ENCODE data around the gene PRSS57.
"Not testable (repeated sequence)": the region's sequence is repeated elsewhere in the genome, so short reads cannot be mapped to it uniquely, and the experiment has no call there.

Gene PRSS57

GRCh38 chr19:731000-731399 is 35.7 kb upstream of the PRSS57 start (continued):
- no peak for TF ChIP-seq ZSCAN4 (tag by site-specific recombination; IDR thresholded peaks at IDR 0.05)
- no peak for TF ChIP-seq ZNF76 (tag by site-specific recombination; IDR thresholded peaks at IDR 0.05; ENCODE audit: borderline replicate concordance, low read depth)
- TF ChIP-seq ZNF560 (tag by site-specific recombination; IDR thresholded peaks at IDR 0.05; ENCODE audit: borderline replicate concordance): no peak
- no peak for TF ChIP-seq TRIM28 (IDR thresholded peaks at IDR 0.05; ENCODE audit: borderline replicate concordance, low read length)

DNA sequence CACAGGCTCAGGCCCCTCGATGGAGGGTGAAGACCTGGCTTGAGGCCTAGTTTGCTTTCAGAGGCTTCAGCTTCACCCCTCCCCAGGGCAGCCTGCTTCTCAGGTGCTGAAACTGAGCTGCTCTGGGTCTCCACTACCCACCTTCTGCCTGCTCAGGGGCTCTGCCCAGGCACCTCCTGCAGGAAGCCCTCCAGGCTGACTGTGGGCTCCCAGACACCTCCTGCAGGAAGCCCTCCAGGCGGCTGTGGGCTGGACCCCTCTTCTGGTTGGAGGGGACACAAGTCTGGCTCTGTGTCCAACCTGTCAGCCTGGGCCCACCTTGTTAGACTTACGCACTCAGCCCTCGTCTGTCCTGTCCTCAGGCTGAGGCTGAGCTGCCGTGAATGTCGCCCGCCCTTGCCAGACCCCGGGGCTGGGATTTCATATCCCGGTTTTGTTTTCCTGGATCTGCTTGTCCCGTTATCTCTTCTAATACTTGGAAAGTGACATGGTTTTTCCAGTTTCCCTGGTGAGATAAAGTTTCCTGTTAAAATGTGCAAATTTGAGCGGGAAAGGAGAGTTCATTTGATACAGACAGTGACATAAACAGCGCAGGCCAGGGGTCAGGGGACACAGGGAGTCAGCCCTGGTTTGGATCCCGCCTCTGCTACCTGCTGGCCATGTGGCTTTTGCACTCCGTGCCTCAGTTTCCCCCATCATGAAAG is 34.9 kb upstream of the PRSS57 start:
- ChIA-PET CTCF (interaction anchor here (0.6 to 0.9 kb wide), 2 partner anchors 51 to 66 kb away, joined by 3 read pairs; no protein-coding TSS in a partner anchor), POLR2A (interaction anchor here (0.7 kb wide), 1 partner anchor 50 kb away, joined by 6 read pairs; no protein-coding TSS in a partner anchor)
- Histone ChIP-seq H3K36me3 (ENCODE audit: control insufficient read depth in 2 of 2, insufficient read depth in 1 of 2, low read length in 2 of 2) (peaks cover 0 to 37% of the 10 kb centered on the region in 2 experiments; a peak in 2 of 3 replicates), H3K9me3 (ENCODE audit: control insufficient read depth, insufficient read depth, low read depth, low read length) (no peaks in the 10 kb centered on the region), H3K4me1 (ENCODE audit: control insufficient read depth, insufficient read depth, low read length) (no peaks in the 10 kb centered on the region), H3K4me3 (ENCODE audit: low read depth, low read length) (no peak overlapping the region), H3K27ac (ENCODE audit: extremely low read depth, low read depth, low read length) (no peak overlapping the region)
- TF ChIP-seq ZFP69B (tag by site-specific recombination; IDR thresholded peaks at IDR 0.05) (0 out of 2 replicates have a peak, but pooled peaks have one; percentile 26), ZNF692 (tag by site-specific recombination; IDR thresholded peaks at IDR 0.05) (peak; percentile 58), ZNF624 (tag by site-specific recombination; IDR thresholded peaks at IDR 0.05) (no peak)

- H3K4me1 ChIP-seq (ENCODE audit: control insufficient read depth, insufficient read depth, low read length); H3K27ac ChIP-seq (ENCODE audit: extremely low read depth, low read depth, low read length); H3K9me3 ChIP-seq (ENCODE audit: control insufficient read depth, insufficient read depth, low read depth, low read length); CTCF ChIA-PET; H3K4me3 ChIP-seq (ENCODE audit: low read depth, low read length): not testable (repeated sequence)
- H3K36me3 ChIP-seq (ENCODE audit: control insufficient read depth in 2 of 2, insufficient read depth in 1 of 2, low read length in 2 of 2): peaks cover 0 to 35% of the 10 kb centered on the region in 2 experiments; a peak in 2 of 3 replicates
- POLR2A ChIA-PET: interaction anchor here (0.7 kb wide), 1 partner anchor 49 kb away, joined by 6 read pairs; no protein-coding TSS in a partner anchor
These were observed 34.3 kb upstream of the PRSS57 start for GRCh38 chr19:729564-729963.

- TF ChIP-seq WT1 (tag by site-specific recombination; IDR thresholded peaks at IDR 0.05) (no peak), ZNF664 (tag by site-specific recombination; IDR thresholded peaks at IDR 0.05) (no peak), SP2 (tag by site-specific recombination; IDR thresholded peaks at IDR 0.05) (0 out of 2 replicates have a peak, but pooled peaks have one; percentile 5), GFI1B (tag by site-specific recombination; IDR thresholded peaks at IDR 0.05) (no peak), ZNF48 (tag by site-specific recombination; IDR thresholded peaks at IDR 0.05) (no peak), ZFP37 (tag by site-specific recombination; IDR thresholded peaks at IDR 0.05) (no peak), ZBTB10 (tag by site-specific recombination; IDR thresholded peaks at IDR 0.05) (no peak)
- ChIA-PET POLR2A (interaction anchor here (1.1 kb wide), 1 partner anchor 20 kb away, joined by 3 read pairs; the partner anchor contains the start of gene PALM), CTCF (interaction anchor here (0.6 kb wide), 1 partner anchor 55 kb away, joined by 4 read pairs; no protein-coding TSS in a partner anchor)
- H3K4me1 ChIP-seq (ENCODE audit: control insufficient read depth, insufficient read depth, low read length): no peaks in the 10 kb centered on the region
- no peak overlapping the region for H3K27ac ChIP-seq (ENCODE audit: extremely low read depth, low read depth, low read length)
- no peak overlapping the region for H3K4me3 ChIP-seq (ENCODE audit: low read depth, low read length)
- no peaks in the 10 kb centered on the region for H3K9me3 ChIP-seq (ENCODE audit: control insufficient read depth, insufficient read depth, low read depth, low read length)
- peaks cover 0 to 27% of the 10 kb centered on the region in 2 experiments; a peak in 2 of 3 replicates for H3K36me3 ChIP-seq (ENCODE audit: control insufficient read depth in 2 of 2, insufficient read depth in 1 of 2, low read length in 2 of 2)
These were observed 32.8 kb upstream of the PRSS57 start for GRCh38 chr19:728011-728410.
